Smooth muscle cell (in vitro differentiated cells): ENCODE results near the gene ZNF526. TPM values are rescaled to one million over a fixed set of nuclear protein-coding genes. Genes with fewer than 3 reads are reported as not detected.

Source experiments
- DNase-seq: peaks from one replicate; lab custom pipeline; 2025; ENCODE audit not compliant: unreplicated experiment; lab: John Stamatoyannopoulos, UW
- H2AFZ ChIP-seq: fragments of 200-600 bp; sonication (generic); 2 replicates; pipeline ENCODE4 v1.6.0; 2016; ENCODE audit warnings: antibody characterized with exemption, low read depth, mild to moderate bottlenecking
- H3F3A ChIP-seq: fragments of 200-600 bp; sonication (generic); 2 replicates; pipeline ENCODE4 v1.6.0; 2017; ENCODE audit warnings: antibody characterized with exemption, low read depth
- H3K27ac ChIP-seq: fragments of 200-600 bp; sonication (generic); 2 replicates; pipeline ENCODE4 v1.5.1; 2016; ENCODE audit warnings: low read depth, mild to moderate bottlenecking
- H3K27me3 ChIP-seq: fragments of 200-600 bp; sonication (generic); 2 replicates; pipeline ENCODE4 v1.6.1; 2016; ENCODE audit warnings: low read depth, mild to moderate bottlenecking
- H3K36me3 ChIP-seq: fragments of 200-600 bp; sonication (generic); 2 replicates; pipeline ENCODE4 v1.5.1; 2016; ENCODE audit warnings: low read depth
- H3K4me1 ChIP-seq: fragments of 200-600 bp; sonication (generic); 2 replicates; pipeline ENCODE4 v1.5.1; 2016; ENCODE audit warnings: low read depth
- H3K4me2 ChIP-seq: fragments of 200-600 bp; sonication (generic); 2 replicates; pipeline ENCODE4 v1.6.0; 2016; ENCODE audit warnings: mild to moderate bottlenecking
- H3K4me3 ChIP-seq: fragments of 200-600 bp; sonication (generic); 2 replicates; pipeline ENCODE4 v1.5.1; 2016; ENCODE audit warnings: mild to moderate bottlenecking
- H3K79me2 ChIP-seq: fragments of 200-600 bp; sonication (generic); 2 replicates; pipeline ENCODE4 v1.6.0; 2016; ENCODE audit warnings: low read depth, mild to moderate bottlenecking
- H3K9ac ChIP-seq: fragments of 200-600 bp; sonication (generic); 2 replicates; pipeline ENCODE4 v1.6.0; 2016; ENCODE audit warnings: low read depth
- H3K9me3 ChIP-seq: fragments of 200-600 bp; sonication (generic); replicated peaks from 2 replicates; pipeline ENCODE4 v1.5.1; 2016; ENCODE audit warnings: low read depth
- H4K20me1 ChIP-seq: fragments of 200-600 bp; sonication (generic); 2 replicates; pipeline ENCODE4 v1.6.0; 2016; ENCODE audit warnings: low read depth
- CTCF ChIP-seq: fragments of 200-600 bp; sonication (generic); IDR thresholded peaks from 2 replicates; pipeline ENCODE4 v1.5.1; 2017; ENCODE audit warnings: borderline replicate concordance, mild to moderate bottlenecking, antibody characterized with exemption; ENCODE audit not compliant: insufficient read depth, poor library complexity, severe bottlenecking
- WGBS: methylation state at CpG from one replicate; pipeline ENCODE4 v1.1.7; 2016; ENCODE audit warnings: low lambda C conversion rate; 5-methylcytosine and 5-hydroxymethylcytosine counted together
- polyA plus RNA-seq: library from polyadenylated mRNA; unstranded; fragments of >200 nt; fragmentation: Nextera tagmentation; extraction: Ambion mirVana; gene quantifications from 2 replicates; pipeline ENCODE4 v1.2.1, GENCODE V29; 2016
- total RNA-seq: library from RNA; depleted of rRNA; stranded (reverse); fragments of >200 nt; gene quantifications from 2 replicates; pipeline ENCODE4 v1.2.3, GENCODE V29; 2014

Gene ZNF526
- total and polyA plus RNA-seq, 2 experiments from 2014 or later = 5.0 to 12.1 TPM

GRCh38 chr19:42203700-42204099 is 16.4 kb upstream of the ZNF526 start:
- Histone ChIP-seq H3K4me1 (no peaks in the 10 kb centered on the region), H3K27me3 (no peaks in the 10 kb centered on the region), H3K4me2 (no peak overlapping the region), H3K27ac (no peak overlapping the region), H3K9me3 (no peaks in the 10 kb centered on the region), H3K79me2 (no peaks in the 10 kb centered on the region), H3K9ac (no peak overlapping the region), H2AFZ (no peak overlapping the region), H4K20me1 (peaks cover 43% of the 10 kb centered on the region), H3K4me3 (no peak overlapping the region), H3F3A (no peaks in the 10 kb centered on the region), H3K36me3 (no peaks in the 10 kb centered on the region)
- no peak for TF ChIP-seq CTCF
- WGBS = 94% methylated on average over 2 of the region's 2 CpGs
- DNase-seq = no peak

- H3K79me2 ChIP-seq = no peaks in the 10 kb centered on the region
- 95% methylated on average over 6 of the region's 6 CpGs for WGBS
- H3K4me3 ChIP-seq = no peak overlapping the region
- H3K36me3 ChIP-seq = no peaks in the 10 kb centered on the region
- no peak for DNase-seq
- H2AFZ ChIP-seq = no peak overlapping the region
- no peak overlapping the region for H3K4me2 ChIP-seq
- no peaks in the 10 kb centered on the region for H3K27me3 ChIP-seq
- H3K4me1 ChIP-seq = no peaks in the 10 kb centered on the region
- no peaks in the 10 kb centered on the region for H3K9me3 ChIP-seq
- no peak overlapping the region for H3K9ac ChIP-seq
- TF ChIP-seq CTCF = no peak
- H3F3A ChIP-seq = no peaks in the 10 kb centered on the region
- no peak overlapping the region for H3K27ac ChIP-seq
- H4K20me1 ChIP-seq = peaks cover 43% of the 10 kb centered on the region
Measured at GRCh38 chr19:42204664-42205063, 15.4 kb upstream of the ZNF526 start.

GRCh38 chr19:42206871-42207755 is 13.0 kb upstream of the ZNF526 start:
- Histone ChIP-seq H3K27me3 (no peaks in the 10 kb centered on the region), H4K20me1 (peaks cover 25% of the 10 kb centered on the region), H2AFZ (no peak overlapping the region), H3K4me2 (peak overlapping the region; percentile 61), H3K4me3 (no peak overlapping the region), H3K79me2 (peaks cover 2% of the 10 kb centered on the region), H3K4me1 (no peaks in the 10 kb centered on the region), H3K36me3 (no peaks in the 10 kb centered on the region), H3K27ac (peak overlapping the region; percentile 86), H3F3A (no peaks in the 10 kb centered on the region), H3K9ac (peak overlapping the region; percentile 51), H3K9me3 (no peaks in the 10 kb centered on the region)
- no peak for DNase-seq
- no peak for TF ChIP-seq CTCF
- 63% methylated on average over 14 of the region's 14 CpGs for WGBS

GRCh38 chr19:42207767-42208271 is 12.3 kb upstream of the ZNF526 start:
- Histone ChIP-seq H3K27me3 (no peaks in the 10 kb centered on the region), H3K36me3 (no peaks in the 10 kb centered on the region), H3K9me3 (no peaks in the 10 kb centered on the region), H3K4me2 (peak overlapping the region; percentile 61), H2AFZ (no peak overlapping the region), H3F3A (no peaks in the 10 kb centered on the region), H3K4me1 (no peaks in the 10 kb centered on the region), H3K79me2 (peaks cover 9% of the 10 kb centered on the region), H3K27ac (peak overlapping the region; percentile 86), H3K4me3 (no peak overlapping the region), H4K20me1 (peaks cover 23% of the 10 kb centered on the region), H3K9ac (no peak overlapping the region)
- DNase-seq = no peak
- 45% methylated on average over 6 of the region's 6 CpGs for WGBS
- no peak for TF ChIP-seq CTCF
